Hindlimb muscle (tissue), 1 donor: ENCODE results near the gene ZNF417. TPM values are rescaled to one million over a fixed set of nuclear protein-coding genes. Genes with fewer than 3 reads are reported as not detected.
"Not testable (repeated sequence)": the region's sequence is repeated elsewhere in the genome, so short reads cannot be mapped to it uniquely, and the experiment has no call there.

ENCODE experiments used
- DNase-seq: peaks from one replicate; pipeline ENCODE4 v3.0.0-alpha.2; 2013
- polyA plus RNA-seq: library from polyadenylated mRNA; unstranded; fragments of 120-200 nt; gene quantifications from one replicate; pipeline ENCODE4 v1.2.1, GENCODE V29; 2013; ENCODE audit not compliant: insufficient read length

The ZNF417 gene
- 14.7 TPM for polyA plus RNA-seq

GRCh38 chr19:57916168-57916995 lies at the start of gene ZNF417:
ZNF417 (minus strand) TSS chr19:57916592; CDS start chr19:57916411, 181 bp downstream.
- DNase-seq, result peak; percentile 92

GRCh38 chr19:57964761-57965160 lies 48.4 kb upstream of the ZNF417 start:
- DNase-seq, result no peak

- no peak for DNase-seq
These were observed 45.4 kb upstream of the ZNF417 start for GRCh38 chr19:57961785-57962184.

GRCh38 chr19:57954996-57955395 lies 38.6 kb upstream of the ZNF417 start:
- no peak for DNase-seq

GRCh38 chr19:57949702-57950101 lies 33.3 kb upstream of the ZNF417 start:
- no peak for DNase-seq

- no peak for DNase-seq
These were observed 32.9 kb upstream of the ZNF417 start for GRCh38 chr19:57949296-57949695.

- DNase-seq, result peak; percentile 96
These were observed 31.2 kb upstream of the ZNF417 start, which contains the start of gene ZNF256 for GRCh38 chr19:57947419-57948134. ZNF256 (minus strand) TSS chr19:57947706; CDS start chr19:57947474, 232 bp downstream.

- no peak for DNase-seq
These were observed 30.7 kb upstream of the ZNF417 start for GRCh38 chr19:57947088-57947418.

GRCh38 chr19:57946316-57946715 lies 29.9 kb upstream of the ZNF417 start:
- no peak for DNase-seq

- no peak for DNase-seq
These were observed 25.2 kb upstream of the ZNF417 start for GRCh38 chr19:57941593-57941992.

- DNase-seq, result no peak
These were observed 19.3 kb upstream of the ZNF417 start for GRCh38 chr19:57935731-57936130.

- DNase-seq, result peak; percentile 73
These were observed 18.7 kb upstream of the ZNF417 start, which contains the start of gene ZNF418 for GRCh38 chr19:57934820-57935665. ZNF418 (minus strand) TSS chr19:57935402; CDS start chr19:57933822, 1,580 bp downstream.

- DNase-seq, result no peak
These were observed 11.2 kb upstream of the ZNF417 start for GRCh38 chr19:57927587-57927986.

GRCh38 chr19:57914531-57914930 lies 1.9 kb downstream of the ZNF417 start:
- no peak for DNase-seq

GRCh38 chr19:57907394-57907793 lies 9.0 kb downstream of the ZNF417 start:
- no peak for DNase-seq

GRCh38 chr19:57905258-57905657 lies 11.1 kb downstream of the ZNF417 start:
- DNase-seq, result no peak

GRCh38 chr19:57903618-57904184 lies 12.7 kb downstream of the ZNF417 start:
- DNase-seq, result no peak

- no peak for DNase-seq
These were observed 16.1 kb downstream of the ZNF417 start for GRCh38 chr19:57900311-57900710.

GRCh38 chr19:57890706-57891105 lies 25.7 kb downstream of the ZNF417 start:
- DNase-seq, result not testable (repeated sequence)

GRCh38 chr19:57888560-57889231 lies 27.7 kb downstream of the ZNF417 start, which contains the start of gene ZNF814:
ZNF814 (minus strand) TSS chr19:57889037; CDS start chr19:57888802, 235 bp downstream.
- DNase-seq, result peak; percentile 42

- no peak for DNase-seq
These were observed 28.3 kb downstream of the ZNF417 start for GRCh38 chr19:57888107-57888559.
